ENCODE measurements around the gene ATG10. TPM values are rescaled to one million over a fixed set of nuclear protein-coding genes. Genes with fewer than 3 reads are reported as not detected.
A peak's percentile ranks its signal among the peaks of the same experiment; 100 is the strongest.

ATG10 gene
- total RNA-seq, 1 experiment from 2014 or later, result 12.2 TPM

DNA sequence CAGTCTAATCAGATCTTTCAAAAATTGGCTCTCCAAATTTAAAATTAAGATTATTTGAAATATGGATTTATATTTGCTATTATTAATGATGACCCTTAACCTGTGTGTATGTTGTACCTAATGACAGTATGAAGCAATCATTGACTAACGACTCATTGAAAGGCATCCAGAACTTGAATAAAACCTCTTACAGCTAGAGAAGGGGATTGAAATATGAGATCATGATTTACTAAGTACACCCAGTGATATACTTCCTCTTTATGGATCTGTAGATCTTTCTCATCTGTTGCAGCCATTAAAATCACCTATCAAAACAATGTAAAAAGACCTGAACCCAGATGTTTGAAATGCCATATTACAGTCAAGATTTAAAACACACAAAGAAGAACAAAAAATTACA, 179.8 kb downstream of the ATG10 start:
- CTCF ChIA-PET, result interaction anchor here (0.6 to 1.1 kb wide), 2 partner anchors 14 to 183 kb away, joined by 3 to 4 read pairs; no protein-coding TSS in a partner anchor
- DNase-seq (ENCODE audit: low spot score), result no peak
- POLR2A ChIA-PET, result interaction anchor here (0.6 kb wide), 1 partner anchor 294 kb away, joined by 3 read pairs; no protein-coding TSS in a partner anchor
- no peak for ATAC-seq
- Mint-ChIP-seq H3K27me3 (ENCODE audit: low read depth) (no peaks in the 10 kb centered on the region), H3K27ac (no peak overlapping the region), H3K36me3 (no peaks in the 10 kb centered on the region), H3K4me3 (no peak overlapping the region), H3K4me1 (peaks cover 27% of the 10 kb centered on the region), H3K9me3 (no peaks in the 10 kb centered on the region)
- no peak for TF ChIP-seq EMX1 (CRISPR knock-in tag; IDR thresholded peaks at IDR 0.05)
- TF ChIP-seq, protein P1, sequence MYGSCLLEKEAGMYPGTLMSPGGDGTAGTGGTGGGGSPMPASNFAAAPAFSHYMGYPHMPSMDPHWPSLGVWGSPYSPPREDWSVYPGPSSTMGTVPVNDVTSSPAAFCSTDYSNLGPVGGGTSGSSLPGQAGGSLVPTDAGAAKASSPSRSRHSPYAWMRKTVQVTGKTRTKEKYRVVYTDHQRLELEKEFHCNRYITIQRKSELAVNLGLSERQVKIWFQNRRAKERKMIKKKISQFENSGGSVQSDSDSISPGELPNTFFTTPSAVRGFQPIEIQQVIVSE (CRISPR knock-in tag; IDR thresholded peaks at IDR 0.05; ENCODE audit: borderline replicate concordance), result no peak
- TF ChIP-seq, protein P2, sequence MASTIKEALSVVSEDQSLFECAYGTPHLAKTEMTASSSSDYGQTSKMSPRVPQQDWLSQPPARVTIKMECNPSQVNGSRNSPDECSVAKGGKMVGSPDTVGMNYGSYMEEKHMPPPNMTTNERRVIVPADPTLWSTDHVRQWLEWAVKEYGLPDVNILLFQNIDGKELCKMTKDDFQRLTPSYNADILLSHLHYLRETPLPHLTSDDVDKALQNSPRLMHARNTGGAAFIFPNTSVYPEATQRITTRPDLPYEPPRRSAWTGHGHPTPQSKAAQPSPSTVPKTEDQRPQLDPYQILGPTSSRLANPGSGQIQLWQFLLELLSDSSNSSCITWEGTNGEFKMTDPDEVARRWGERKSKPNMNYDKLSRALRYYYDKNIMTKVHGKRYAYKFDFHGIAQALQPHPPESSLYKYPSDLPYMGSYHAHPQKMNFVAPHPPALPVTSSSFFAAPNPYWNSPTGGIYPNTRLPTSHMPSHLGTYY (CRISPR knock-in tag; IDR thresholded peaks at IDR 0.05), result no peak
- no peak for TF ChIP-seq ELF4 (CRISPR knock-in tag; IDR thresholded peaks at IDR 0.05; ENCODE audit: low read depth)
- no peak for TF ChIP-seq PRRX2 (CRISPR knock-in tag; IDR thresholded peaks at IDR 0.05)
- no peak for TF ChIP-seq CREB1 (CRISPR knock-in tag; IDR thresholded peaks at IDR 0.05)
- TF ChIP-seq, protein P3, sequence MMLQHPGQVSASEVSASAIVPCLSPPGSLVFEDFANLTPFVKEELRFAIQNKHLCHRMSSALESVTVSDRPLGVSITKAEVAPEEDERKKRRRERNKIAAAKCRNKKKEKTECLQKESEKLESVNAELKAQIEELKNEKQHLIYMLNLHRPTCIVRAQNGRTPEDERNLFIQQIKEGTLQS (CRISPR knock-in tag; conservative IDR thresholded peaks at IDR 0.05), result no peak
- no peak for TF ChIP-seq RELA (CRISPR knock-in tag; IDR thresholded peaks at IDR 0.05; ENCODE audit: borderline replicate concordance)
- no peak for TF ChIP-seq NFE2L1 (CRISPR knock-in tag; IDR thresholded peaks at IDR 0.05)
- TF ChIP-seq TCF7 (CRISPR knock-in tag; IDR thresholded peaks at IDR 0.05; ENCODE audit: low read depth), result no peak
- TF ChIP-seq HMGA2 (CRISPR knock-in tag; IDR thresholded peaks at IDR 0.05), result no peak
- TF ChIP-seq TEAD1 (CRISPR knock-in tag; IDR thresholded peaks at IDR 0.05), result no peak
- TF ChIP-seq, protein P4, sequence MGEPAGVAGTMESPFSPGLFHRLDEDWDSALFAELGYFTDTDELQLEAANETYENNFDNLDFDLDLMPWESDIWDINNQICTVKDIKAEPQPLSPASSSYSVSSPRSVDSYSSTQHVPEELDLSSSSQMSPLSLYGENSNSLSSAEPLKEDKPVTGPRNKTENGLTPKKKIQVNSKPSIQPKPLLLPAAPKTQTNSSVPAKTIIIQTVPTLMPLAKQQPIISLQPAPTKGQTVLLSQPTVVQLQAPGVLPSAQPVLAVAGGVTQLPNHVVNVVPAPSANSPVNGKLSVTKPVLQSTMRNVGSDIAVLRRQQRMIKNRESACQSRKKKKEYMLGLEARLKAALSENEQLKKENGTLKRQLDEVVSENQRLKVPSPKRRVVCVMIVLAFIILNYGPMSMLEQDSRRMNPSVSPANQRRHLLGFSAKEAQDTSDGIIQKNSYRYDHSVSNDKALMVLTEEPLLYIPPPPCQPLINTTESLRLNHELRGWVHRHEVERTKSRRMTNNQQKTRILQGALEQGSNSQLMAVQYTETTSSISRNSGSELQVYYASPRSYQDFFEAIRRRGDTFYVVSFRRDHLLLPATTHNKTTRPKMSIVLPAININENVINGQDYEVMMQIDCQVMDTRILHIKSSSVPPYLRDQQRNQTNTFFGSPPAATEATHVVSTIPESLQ (CRISPR knock-in tag; IDR thresholded peaks at IDR 0.05), result no peak
- no peak for TF ChIP-seq ZNF396 (CRISPR knock-in tag; IDR thresholded peaks at IDR 0.05; ENCODE audit: borderline replicate concordance)
- TF ChIP-seq, protein P5, sequence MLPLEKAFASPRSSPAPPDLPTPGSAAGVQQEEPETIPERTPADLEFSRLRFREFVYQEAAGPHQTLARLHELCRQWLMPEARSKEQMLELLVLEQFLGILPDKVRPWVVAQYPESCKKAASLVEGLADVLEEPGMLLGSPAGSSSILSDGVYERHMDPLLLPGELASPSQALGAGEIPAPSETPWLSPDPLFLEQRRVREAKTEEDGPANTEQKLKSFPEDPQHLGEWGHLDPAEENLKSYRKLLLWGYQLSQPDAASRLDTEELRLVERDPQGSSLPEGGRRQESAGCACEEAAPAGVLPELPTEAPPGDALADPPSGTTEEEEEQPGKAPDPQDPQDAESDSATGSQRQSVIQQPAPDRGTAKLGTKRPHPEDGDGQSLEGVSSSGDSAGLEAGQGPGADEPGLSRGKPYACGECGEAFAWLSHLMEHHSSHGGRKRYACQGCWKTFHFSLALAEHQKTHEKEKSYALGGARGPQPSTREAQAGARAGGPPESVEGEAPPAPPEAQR (CRISPR knock-in tag; IDR thresholded peaks at IDR 0.05), result no peak
- no peak for TF ChIP-seq JUN (CRISPR knock-in tag; IDR thresholded peaks at IDR 0.05)

DNA sequence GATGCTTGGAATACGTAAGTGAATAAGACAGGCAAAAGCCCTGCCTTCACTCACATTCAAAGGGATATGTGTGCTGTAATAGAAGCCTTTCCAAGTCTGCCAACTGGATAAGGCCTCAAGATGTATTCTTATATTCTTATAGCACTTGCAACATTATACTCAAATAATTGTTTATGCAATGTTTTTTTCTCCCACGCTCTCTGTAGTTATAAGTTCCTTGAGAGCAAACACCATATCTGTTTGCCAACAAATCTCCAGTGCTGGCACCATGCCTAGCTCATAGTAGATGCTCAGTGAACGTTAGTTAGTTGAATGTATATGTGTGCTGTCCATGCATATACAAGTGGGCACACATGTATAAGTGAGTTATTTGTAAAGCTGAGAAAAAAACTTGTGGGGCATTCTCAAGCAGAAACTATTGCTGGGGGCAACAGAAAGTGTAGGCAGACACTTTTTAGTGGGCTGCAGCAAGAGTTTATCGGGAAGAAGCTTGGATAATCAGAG, 181.2 kb downstream of the ATG10 start:
- no peak for DNase-seq (ENCODE audit: low spot score)
- CTCF ChIA-PET, result no interaction called here
- Mint-ChIP-seq H3K9me3 (no peaks in the 10 kb centered on the region), H3K36me3 (no peaks in the 10 kb centered on the region), H3K4me3 (no peak overlapping the region), H3K4me1 (peaks cover 33% of the 10 kb centered on the region), H3K27me3 (ENCODE audit: low read depth) (no peaks in the 10 kb centered on the region), H3K27ac (0 out of 2 replicates have a peak overlapping the region, but pooled peaks have one; percentile 18)
- ATAC-seq, result no peak
- POLR2A ChIA-PET, result no interaction called here
- TF ChIP-seq NFE2L1 (CRISPR knock-in tag; IDR thresholded peaks at IDR 0.05), result no peak
- no peak for TF ChIP-seq CREM (CRISPR knock-in tag; IDR thresholded peaks at IDR 0.05)
- no peak for TF ChIP-seq ZNF396 (CRISPR knock-in tag; IDR thresholded peaks at IDR 0.05; ENCODE audit: borderline replicate concordance)
- no peak for TF ChIP-seq TCF7 (CRISPR knock-in tag; IDR thresholded peaks at IDR 0.05; ENCODE audit: low read depth)
- TF ChIP-seq, protein P6, sequence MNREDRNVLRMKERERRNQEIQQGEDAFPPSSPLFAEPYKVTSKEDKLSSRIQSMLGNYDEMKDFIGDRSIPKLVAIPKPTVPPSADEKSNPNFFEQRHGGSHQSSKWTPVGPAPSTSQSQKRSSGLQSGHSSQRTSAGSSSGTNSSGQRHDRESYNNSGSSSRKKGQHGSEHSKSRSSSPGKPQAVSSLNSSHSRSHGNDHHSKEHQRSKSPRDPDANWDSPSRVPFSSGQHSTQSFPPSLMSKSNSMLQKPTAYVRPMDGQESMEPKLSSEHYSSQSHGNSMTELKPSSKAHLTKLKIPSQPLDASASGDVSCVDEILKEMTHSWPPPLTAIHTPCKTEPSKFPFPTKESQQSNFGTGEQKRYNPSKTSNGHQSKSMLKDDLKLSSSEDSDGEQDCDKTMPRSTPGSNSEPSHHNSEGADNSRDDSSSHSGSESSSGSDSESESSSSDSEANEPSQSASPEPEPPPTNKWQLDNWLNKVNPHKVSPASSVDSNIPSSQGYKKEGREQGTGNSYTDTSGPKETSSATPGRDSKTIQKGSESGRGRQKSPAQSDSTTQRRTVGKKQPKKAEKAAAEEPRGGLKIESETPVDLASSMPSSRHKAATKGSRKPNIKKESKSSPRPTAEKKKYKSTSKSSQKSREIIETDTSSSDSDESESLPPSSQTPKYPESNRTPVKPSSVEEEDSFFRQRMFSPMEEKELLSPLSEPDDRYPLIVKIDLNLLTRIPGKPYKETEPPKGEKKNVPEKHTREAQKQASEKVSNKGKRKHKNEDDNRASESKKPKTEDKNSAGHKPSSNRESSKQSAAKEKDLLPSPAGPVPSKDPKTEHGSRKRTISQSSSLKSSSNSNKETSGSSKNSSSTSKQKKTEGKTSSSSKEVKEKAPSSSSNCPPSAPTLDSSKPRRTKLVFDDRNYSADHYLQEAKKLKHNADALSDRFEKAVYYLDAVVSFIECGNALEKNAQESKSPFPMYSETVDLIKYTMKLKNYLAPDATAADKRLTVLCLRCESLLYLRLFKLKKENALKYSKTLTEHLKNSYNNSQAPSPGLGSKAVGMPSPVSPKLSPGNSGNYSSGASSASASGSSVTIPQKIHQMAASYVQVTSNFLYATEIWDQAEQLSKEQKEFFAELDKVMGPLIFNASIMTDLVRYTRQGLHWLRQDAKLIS (CRISPR knock-in tag; IDR thresholded peaks at IDR 0.05; ENCODE audit: borderline replicate concordance), result no peak
- TF ChIP-seq NFYB (CRISPR knock-in tag; conservative IDR thresholded peaks at IDR 0.05; ENCODE audit: low read depth), result no peak
- no peak for TF ChIP-seq MYBL2 (CRISPR knock-in tag; IDR thresholded peaks at IDR 0.05)
- no peak for TF ChIP-seq CBFB (CRISPR knock-in tag; IDR thresholded peaks at IDR 0.05; ENCODE audit: low read depth)
- no peak for TF ChIP-seq CREB1 (CRISPR knock-in tag; IDR thresholded peaks at IDR 0.05)
- TF ChIP-seq, protein P7, sequence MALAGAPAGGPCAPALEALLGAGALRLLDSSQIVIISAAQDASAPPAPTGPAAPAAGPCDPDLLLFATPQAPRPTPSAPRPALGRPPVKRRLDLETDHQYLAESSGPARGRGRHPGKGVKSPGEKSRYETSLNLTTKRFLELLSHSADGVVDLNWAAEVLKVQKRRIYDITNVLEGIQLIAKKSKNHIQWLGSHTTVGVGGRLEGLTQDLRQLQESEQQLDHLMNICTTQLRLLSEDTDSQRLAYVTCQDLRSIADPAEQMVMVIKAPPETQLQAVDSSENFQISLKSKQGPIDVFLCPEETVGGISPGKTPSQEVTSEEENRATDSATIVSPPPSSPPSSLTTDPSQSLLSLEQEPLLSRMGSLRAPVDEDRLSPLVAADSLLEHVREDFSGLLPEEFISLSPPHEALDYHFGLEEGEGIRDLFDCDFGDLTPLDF (CRISPR knock-in tag; IDR thresholded peaks at IDR 0.05), result no peak
- TF ChIP-seq ZNF263 (CRISPR knock-in tag; IDR thresholded peaks at IDR 0.05; ENCODE audit: low read depth), result no peak

All from WTC11 (cell line).